ENCODE results near the gene HENMT1. TPM values are rescaled to one million over a fixed set of nuclear protein-coding genes. Genes with fewer than 3 reads are reported as not detected.

HENMT1 gene
- total RNA-seq, 1 experiment from 2014 or later = 6.2 TPM

DNA sequence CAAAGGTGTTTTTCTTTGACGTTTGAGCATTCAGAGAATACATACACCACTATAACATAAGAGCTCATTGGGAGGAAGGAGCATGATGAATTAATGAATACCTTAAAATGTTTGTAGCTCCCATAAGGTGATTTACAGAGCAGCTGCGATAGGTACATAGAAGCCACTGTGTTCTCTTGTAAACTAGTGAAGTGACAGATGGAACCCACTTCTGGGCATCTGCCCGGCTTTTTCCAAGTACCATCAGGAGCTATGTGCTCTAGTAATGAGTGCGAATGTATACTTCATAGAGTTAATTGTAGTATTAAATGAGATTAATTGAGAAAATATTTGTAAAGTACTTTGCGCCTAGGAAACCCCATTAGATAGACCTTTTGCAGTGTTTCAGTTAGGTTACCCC, 48.4 kb downstream of the HENMT1 start:
- Histone ChIP-seq H3K4me2 (ENCODE audit: insufficient read depth, insufficient read length, low read length) (no peak overlapping the region), H3K9me3 (ENCODE audit: control insufficient read depth, low read depth, low read length) (no peaks in the 10 kb centered on the region), H2BK15ac (ENCODE audit: low read depth, low read length) (no peak overlapping the region), H3K79me2 (ENCODE audit: insufficient read depth, low read length) (no peaks in the 10 kb centered on the region), H4K5ac (ENCODE audit: insufficient read length, low read depth, low read length) (no peak overlapping the region), H3T11ph (ENCODE audit: low read length) (no peak overlapping the region), H3K4me1 (ENCODE audit: insufficient read depth, low read length) (no peaks in the 10 kb centered on the region), H2BK5ac (ENCODE audit: insufficient read length, low read length) (no peak overlapping the region), H3K23me2 (ENCODE audit: insufficient read length, low read depth, low read length, poor library complexity, severe bottlenecking) (no peaks in the 10 kb centered on the region), H3K56ac (ENCODE audit: insufficient read length, low read depth, low read length) (no peak overlapping the region), H2BK12ac (ENCODE audit: insufficient read length, low read depth, low read length) (no peak overlapping the region), H2BK20ac (ENCODE audit: low read depth, low read length, poor library complexity, severe bottlenecking) (no peak overlapping the region), H4K20me1 (ENCODE audit: control insufficient read depth, insufficient read depth, insufficient read length) (no peaks in the 10 kb centered on the region), H4K91ac (ENCODE audit: insufficient read length, low read depth, low read length) (no peak overlapping the region), H4K8ac (replicated peaks; ENCODE audit: insufficient read length, low read depth, low read length) (no peak overlapping the region), H3K79me1 (ENCODE audit: insufficient read depth, low read depth, low read length, poor library complexity, severe bottlenecking) (no peaks in the 10 kb centered on the region), H3K14ac (ENCODE audit: insufficient read depth, low read length) (no peak overlapping the region), H2BK120ac (ENCODE audit: low read depth, low read length, poor library complexity, severe bottlenecking) (no peak overlapping the region), H3K27ac (ENCODE audit: insufficient read length, low read depth, low read length) (no peak overlapping the region), H3K27me3 (ENCODE audit: insufficient read depth, low read length) (no peaks in the 10 kb centered on the region), H2AK5ac (ENCODE audit: insufficient read length, low read length) (no peak overlapping the region), H3K18ac (ENCODE audit: insufficient read length, low read depth, low read length) (no peak overlapping the region), H3K4ac (ENCODE audit: low read depth, low read length) (no peak overlapping the region), H2AFZ (ENCODE audit: low read length) (no peak overlapping the region), H3K9ac (ENCODE audit: extremely low read depth, insufficient read length, low read length) (no peak overlapping the region), H3K23ac (ENCODE audit: insufficient read length, low read depth, low read length) (no peak overlapping the region)
- H3K4me3 Mint-ChIP-seq = no peak overlapping the region
- 100% methylated on average over 1 of the region's 5 CpGs for WGBS (ENCODE audit: extremely low coverage, insufficient read length, low lambda C conversion rate)
- TF ChIP-seq, protein P1, sequence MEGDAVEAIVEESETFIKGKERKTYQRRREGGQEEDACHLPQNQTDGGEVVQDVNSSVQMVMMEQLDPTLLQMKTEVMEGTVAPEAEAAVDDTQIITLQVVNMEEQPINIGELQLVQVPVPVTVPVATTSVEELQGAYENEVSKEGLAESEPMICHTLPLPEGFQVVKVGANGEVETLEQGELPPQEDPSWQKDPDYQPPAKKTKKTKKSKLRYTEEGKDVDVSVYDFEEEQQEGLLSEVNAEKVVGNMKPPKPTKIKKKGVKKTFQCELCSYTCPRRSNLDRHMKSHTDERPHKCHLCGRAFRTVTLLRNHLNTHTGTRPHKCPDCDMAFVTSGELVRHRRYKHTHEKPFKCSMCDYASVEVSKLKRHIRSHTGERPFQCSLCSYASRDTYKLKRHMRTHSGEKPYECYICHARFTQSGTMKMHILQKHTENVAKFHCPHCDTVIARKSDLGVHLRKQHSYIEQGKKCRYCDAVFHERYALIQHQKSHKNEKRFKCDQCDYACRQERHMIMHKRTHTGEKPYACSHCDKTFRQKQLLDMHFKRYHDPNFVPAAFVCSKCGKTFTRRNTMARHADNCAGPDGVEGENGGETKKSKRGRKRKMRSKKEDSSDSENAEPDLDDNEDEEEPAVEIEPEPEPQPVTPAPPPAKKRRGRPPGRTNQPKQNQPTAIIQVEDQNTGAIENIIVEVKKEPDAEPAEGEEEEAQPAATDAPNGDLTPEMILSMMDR (conservative IDR thresholded peaks at IDR 0.05) = no peak
- H3K4me1 Mint-ChIP-seq = peaks cover 3 to 4% of the 10 kb centered on the region in 2 experiments; a peak in 3 of 4 replicates
- no peak for DNase-seq
- H3K36me3 Mint-ChIP-seq (ENCODE audit: insufficient read depth in 1 of 3, low read depth in 3 of 3) = peaks cover 0 to 7% (median 0%) of the 10 kb centered on the region in 3 experiments; a peak in 1 of 7 replicates
- H3K27ac Mint-ChIP-seq = no peak overlapping the region
- no peaks in the 10 kb centered on the region for H3K9me3 Mint-ChIP-seq
- H3K27me3 Mint-ChIP-seq (ENCODE audit: low read depth) = no peaks in the 10 kb centered on the region

Data from H9 (cell line).